SK-N-MC (cell line): ENCODE data around the gene ASGR2.

Experiments
- EZH2 ChIP-seq: fragments of 200-600 bp; sonication (generic); IDR thresholded peaks from one replicate; pipeline ENCODE4 v1.6.1; 2017; ENCODE audit warnings: antibody characterized with exemption
- POLR2AphosphoS5 ChIP-seq: IDR thresholded peaks from 2 replicates; pipeline ENCODE4 v1.6.1; 2012; ENCODE audit warnings: mild to moderate bottlenecking, low read depth, low read length, borderline replicate concordance

- TF ChIP-seq POLR2AphosphoS5 (no peak), EZH2 (no peak)
Observed at GRCh38 chr17:7119314-7119713, 4.7 kb upstream of the ASGR2 start.
